ENCODE results near the gene KIF2C. TPM values are rescaled to one million over a fixed set of nuclear protein-coding genes. Genes with fewer than 3 reads are reported as not detected.
"Not testable (repeated sequence)": the region's sequence is repeated elsewhere in the genome, so short reads cannot be mapped to it uniquely, and the experiment has no call there.

Gene KIF2C
- total and polyA plus RNA-seq, 2 of the 4 experiments (the other 2 are of a cell fraction): 31.6 to 45.0 TPM

DNA sequence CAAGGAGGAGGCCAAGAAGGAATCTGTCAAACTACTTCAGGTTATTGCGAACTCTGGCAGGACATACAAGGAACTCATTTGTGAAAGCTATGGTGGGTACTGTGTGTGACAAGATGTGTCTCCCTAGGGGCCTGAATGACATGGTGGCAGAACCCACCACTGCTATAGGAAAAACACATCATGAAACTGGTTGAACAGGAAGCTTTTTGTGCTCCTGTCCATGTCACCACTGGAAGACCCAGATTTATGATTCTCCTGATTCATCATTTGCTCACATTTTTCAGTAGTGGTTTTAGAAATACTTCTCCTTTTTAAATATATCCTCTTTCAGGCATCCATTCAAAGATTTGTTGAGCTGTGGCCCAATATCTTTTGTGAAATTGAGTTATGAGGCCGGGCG is 41.5 kb upstream of the KIF2C start:
- Histone ChIP-seq H3K9ac (ENCODE audit: low read depth, low read length) (no peak overlapping the region), H3K18ac (ENCODE audit: low read depth, low read length) (no peak overlapping the region), H3K79me1 (ENCODE audit: low read depth in 1 of 2, low read length in 2 of 2) (no peaks in the 10 kb centered on the region), H3K9me1 (ENCODE audit: insufficient read depth, low read length) (no peaks in the 10 kb centered on the region), H4K5ac (ENCODE audit: low read depth, low read length) (no peak overlapping the region), H3K27ac (ENCODE audit: insufficient read depth, low read length) (no peak overlapping the region), H2AK9ac (replicated peaks; ENCODE audit: low read depth, low read length, poor library complexity) (no peak overlapping the region), H4K91ac (ENCODE audit: insufficient read depth, low read depth, low read length) (no peak overlapping the region), H3K27me3 (ENCODE audit: control insufficient read depth, insufficient read depth, low read length) (peaks cover 13% of the 10 kb centered on the region), H2BK20ac (ENCODE audit: low read depth, low read length) (no peak overlapping the region), H3K56ac (ENCODE audit: extremely low read depth, insufficient read depth, low read length) (no peak overlapping the region), H4K8ac (ENCODE audit: low read depth in 2 of 2, low read length in 2 of 2) (no peak overlapping the region), H2AK5ac (ENCODE audit: low read depth, low read length) (no peak overlapping the region), H3K36me3 (ENCODE audit: control insufficient read depth, insufficient read depth, low read length) (no peaks in the 10 kb centered on the region), H3K4me2 (ENCODE audit: low read depth, low read length) (no peak overlapping the region), H4K20me1 (ENCODE audit: insufficient read depth, low read length) (no peaks in the 10 kb centered on the region), H3K4me1 (ENCODE audit: control insufficient read depth, insufficient read depth, low read length) (peaks cover 2% of the 10 kb centered on the region; the same call in 1 of the 2 replicates), H3K4ac (ENCODE audit: low read depth, low read length) (no peak overlapping the region), H3K4me3 (ENCODE audit: insufficient read depth, low read depth, low read length) (no peak overlapping the region), H3K23ac (ENCODE audit: low read depth, low read length) (no peak overlapping the region), H2BK15ac (ENCODE audit: low read depth, low read length) (no peak overlapping the region), H2BK120ac (ENCODE audit: low read depth, low read length) (no peak overlapping the region), H2BK5ac (ENCODE audit: low read depth, low read length, poor library complexity, severe bottlenecking) (no peak overlapping the region), H2AFZ (replicated peaks; ENCODE audit: low read length, poor library complexity) (no peak overlapping the region), H3K9me3 (ENCODE audit: control insufficient read depth, insufficient read depth, low read length) (no peaks in the 10 kb centered on the region), H3K14ac (replicated peaks; ENCODE audit: low read depth, low read length) (no peak overlapping the region)
- TF ChIP-seq FOS (IDR thresholded peaks at IDR 0.05; ENCODE audit: low read depth, low read length) (no peak), CEBPB (IDR thresholded peaks at IDR 0.05; ENCODE audit: low read depth, low read length) (no peak)
- intact Hi-C loops (cut with micrococcal nuclease) (no loop called here), in situ Hi-C loops (cut with MboI; ENCODE audit: low sequenced_read_pairs) (no loop called here), dilution Hi-C loops (cut with HindIII; ENCODE audit: low sequenced_read_pairs, unreplicated experiment) (no loop called here)
- CTCF ChIA-PET: no interaction called here
- no CpG with 5 or more reads among the region's 3 CpGs for WGBS, 2 experiments (ENCODE audit: extremely low coverage in 2 of 2, insufficient read length in 1 of 2)
- DNase-seq: no peak
- POLR2A ChIA-PET (ENCODE audit: unreplicated experiment): no interaction called here
- ATAC-seq (ENCODE audit: low read depth): no peak
- BruUV-seq (replicated peaks): no TSS peak

GRCh38 chr1:44699375-44699774 is 40.3 kb upstream of the KIF2C start:
- H3K14ac ChIP-seq (replicated peaks; ENCODE audit: low read depth, low read length); H2BK20ac ChIP-seq (ENCODE audit: low read depth, low read length); DNase-seq; dilution Hi-C loops (cut with HindIII; ENCODE audit: low sequenced_read_pairs, unreplicated experiment); H3K79me1 ChIP-seq (ENCODE audit: low read depth in 1 of 2, low read length in 2 of 2); H3K18ac ChIP-seq (ENCODE audit: low read depth, low read length); ATAC-seq (ENCODE audit: low read depth); H4K20me1 ChIP-seq (ENCODE audit: insufficient read depth, low read length); H2BK15ac ChIP-seq (ENCODE audit: low read depth, low read length); H2BK5ac ChIP-seq (ENCODE audit: low read depth, low read length, poor library complexity, severe bottlenecking); H2AFZ ChIP-seq (replicated peaks; ENCODE audit: low read length, poor library complexity); H3K9ac ChIP-seq (ENCODE audit: low read depth, low read length); H3K27ac ChIP-seq (ENCODE audit: insufficient read depth, low read length); POLR2A ChIA-PET (ENCODE audit: unreplicated experiment); H3K36me3 ChIP-seq (ENCODE audit: control insufficient read depth, insufficient read depth, low read length); H3K4ac ChIP-seq (ENCODE audit: low read depth, low read length); intact Hi-C loops (cut with micrococcal nuclease); H3K9me1 ChIP-seq (ENCODE audit: insufficient read depth, low read length); H3K4me3 ChIP-seq (ENCODE audit: insufficient read depth, low read depth, low read length); H3K23ac ChIP-seq (ENCODE audit: low read depth, low read length); H4K5ac ChIP-seq (ENCODE audit: low read depth, low read length); H3K4me1 ChIP-seq (ENCODE audit: control insufficient read depth, insufficient read depth, low read length); H2BK120ac ChIP-seq (ENCODE audit: low read depth, low read length); H2AK9ac ChIP-seq (replicated peaks; ENCODE audit: low read depth, low read length, poor library complexity); H3K56ac ChIP-seq (ENCODE audit: extremely low read depth, insufficient read depth, low read length); H4K91ac ChIP-seq (ENCODE audit: insufficient read depth, low read depth, low read length); in situ Hi-C loops (cut with MboI; ENCODE audit: low sequenced_read_pairs); H3K4me2 ChIP-seq (ENCODE audit: low read depth, low read length); H4K8ac ChIP-seq (ENCODE audit: low read depth in 2 of 2, low read length in 2 of 2); H3K9me3 ChIP-seq (ENCODE audit: control insufficient read depth, insufficient read depth, low read length); H2AK5ac ChIP-seq (ENCODE audit: low read depth, low read length); BruUV-seq (replicated peaks): not testable (repeated sequence)
- WGBS, 2 experiments (ENCODE audit: extremely low coverage in 2 of 2, insufficient read length in 1 of 2): no CpG with 5 or more reads among the region's 9 CpGs
- H3K27me3 ChIP-seq (ENCODE audit: control insufficient read depth, insufficient read depth, low read length): peaks cover 11% of the 10 kb centered on the region
- CTCF ChIA-PET: interaction anchor here (0.6 kb wide), 1 partner anchor 11 kb away, joined by 7 read pairs; no protein-coding TSS in a partner anchor

Measured in IMR-90 (cell line).